ENCODE results near the gene RYR1. TPM values are rescaled to one million over a fixed set of nuclear protein-coding genes. Genes with fewer than 3 reads are reported as not detected.

Gene RYR1
- total and polyA plus RNA-seq, 2 of the 8 experiments (the other 6 are each of a cell fraction or from before 2014, with no cell fraction given) = 5.8 to 11.8 TPM

DNA sequence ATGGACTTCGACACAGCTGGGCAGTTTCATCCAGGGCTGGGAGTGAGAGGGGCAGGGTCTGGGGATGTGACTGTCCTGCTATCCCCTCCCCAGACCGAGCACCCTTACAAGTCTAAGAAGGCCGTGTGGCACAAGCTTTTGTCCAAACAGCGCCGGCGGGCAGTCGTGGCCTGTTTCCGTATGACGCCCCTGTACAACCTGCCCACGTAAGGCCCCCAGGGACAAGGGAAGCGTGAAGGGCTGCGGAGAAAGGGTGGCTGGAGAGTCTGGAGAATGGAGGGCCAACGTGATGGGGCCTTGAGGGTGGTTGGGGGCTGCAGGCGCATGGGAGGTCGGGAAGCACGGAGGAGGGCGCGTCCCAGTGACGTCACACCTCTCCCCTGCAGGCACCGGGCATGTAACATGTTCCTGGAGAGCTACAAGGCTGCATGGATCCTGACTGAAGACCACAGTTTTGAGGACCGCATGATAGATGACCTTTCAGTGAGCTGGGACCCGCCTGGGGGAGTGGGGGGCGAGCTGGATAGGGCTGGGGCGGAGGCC, 94.8 kb downstream of the RYR1 start:
- H2BK15ac ChIP-seq (ENCODE audit: low read length) = no peak overlapping the region
- CTCF ChIA-PET (ENCODE audit: partially characterized antibody) = no interaction called here
- TF ChIP-seq MAX (IDR thresholded peaks at IDR 0.05) (no peak), CTBP2 (IDR thresholded peaks at IDR 0.05; ENCODE audit: borderline replicate concordance, insufficient read depth, insufficient read length, low read length) (no peak), JUN (IDR thresholded peaks at IDR 0.05; ENCODE audit: low read depth, low read length) (no peak), EGR1 (IDR thresholded peaks at IDR 0.05; ENCODE audit: borderline replicate concordance, low read depth, low read length) (no peak), EZH2 (IDR thresholded peaks at IDR 0.05; ENCODE audit: low read depth, low read length, severe bottlenecking) (no peak), EP300 (IDR thresholded peaks at IDR 0.05; ENCODE audit: borderline replicate concordance in 1 of 2, low read depth in 2 of 2, low read length in 2 of 2) (no peak), SIRT6 (IDR thresholded peaks at IDR 0.05; ENCODE audit: low read length) (no peak), SP1 (IDR thresholded peaks at IDR 0.05; ENCODE audit: low read depth, low read length) (no peak), POLR2A (IDR thresholded peaks at IDR 0.05; ENCODE audit: control extremely low read depth in 1 of 2, low read depth in 2 of 2, low read length in 2 of 2) (no peak)

More for the DNA sequence above, 94.8 kb downstream of the RYR1 start:
- Histone ChIP-seq H2BK12ac (ENCODE audit: low read depth, low read length) (0 out of 2 replicates have a peak overlapping the region, but pooled peaks have one; percentile 27), H3K79me1 (ENCODE audit: low read depth, low read length) (no peaks in the 10 kb centered on the region), H3K4me2 (ENCODE audit: insufficient read depth in 1 of 2, low read depth in 2 of 2, low read length in 2 of 2) (no peak overlapping the region), H3K27ac (ENCODE audit: low read depth, low read length) (no peak overlapping the region), H3K9ac (replicated peaks in 1 of 4; ENCODE audit: extremely low read depth in 1 of 4, low read depth in 3 of 4, low read length in 3 of 4) (no peak overlapping the region), H2AFZ (ENCODE audit: low read length) (no peak overlapping the region), H2AK5ac (ENCODE audit: low read depth, low read length) (no peak overlapping the region), H4K20me1 (replicated peaks in 1 of 2; ENCODE audit: control insufficient read depth in 1 of 2, insufficient read depth in 2 of 2, low read length in 2 of 2) (peaks cover 0 to 2% of the 10 kb centered on the region in 2 experiments), H3K4me1 (replicated peaks in 1 of 4; ENCODE audit: control insufficient read depth in 3 of 4, insufficient read depth in 4 of 4, low read length in 3 of 4) (no peaks in the 10 kb centered on the region), H4K8ac (ENCODE audit: extremely low read depth, insufficient read depth, low read length) (no peak overlapping the region), H3K14ac (ENCODE audit: insufficient read length) (no peak overlapping the region), H3K56ac (replicated peaks; ENCODE audit: insufficient read length, low read depth, low read length) (no peak overlapping the region), H3K23me2 (ENCODE audit: low read depth, low read length) (peaks cover 4% of the 10 kb centered on the region; the same call in 1 of the 2 replicates), H2BK5ac (ENCODE audit: low read depth, low read length) (peak overlapping the region; percentile 21; the same call in 1 of the 2 replicates), H3K9me3 (ENCODE audit: insufficient read depth in 2 of 2, low read depth in 1 of 2, low read length in 1 of 2) (no peaks in the 10 kb centered on the region), H3K18ac (ENCODE audit: extremely low read depth, low read length) (no peak overlapping the region; the same call in 1 of the 2 replicates), H2BK120ac (replicated peaks; ENCODE audit: low read depth, low read length) (no peak overlapping the region), H2BK20ac (ENCODE audit: low read length) (no peak overlapping the region), H3K4ac (replicated peaks; ENCODE audit: insufficient read length, low read depth, low read length) (no peak overlapping the region), H4K5ac (ENCODE audit: insufficient read length, low read depth, low read length) (no peak overlapping the region), H3K23ac (ENCODE audit: insufficient read length) (no peak overlapping the region), H3K79me2 (ENCODE audit: control insufficient read depth in 1 of 2, insufficient read depth in 2 of 2, low read length in 2 of 2) (no peaks in the 10 kb centered on the region), H4K91ac (replicated peaks; ENCODE audit: insufficient read length, low read length) (no peak overlapping the region), H3K36me3 (ENCODE audit: control insufficient read depth in 2 of 4, insufficient read depth in 4 of 4, low read length in 3 of 4) (peaks cover 0 to 5% (median 0%) of the 10 kb centered on the region in 4 experiments; a peak in 2 of 8 replicates), H3K4me3 (ENCODE audit: extremely low read depth in 1 of 4, insufficient read depth in 2 of 4, low read depth in 3 of 4, low read length in 4 of 4) (no peak overlapping the region), H3K27me3 (replicated peaks in 1 of 4; ENCODE audit: control insufficient read depth in 3 of 4, extremely low read depth in 1 of 4, insufficient read depth in 3 of 4, low read length in 3 of 4) (no peaks in the 10 kb centered on the region)
- DNase-seq (ENCODE audit: low read depth in 1 of 2, low spot score in 2 of 2) (no peak), FAIRE-seq (no peak)
- POLR2A ChIA-PET (ENCODE audit: partially characterized antibody) = interaction anchor here (1.2 kb wide), 1 partner anchor 17 kb away, joined by 3 read pairs; no protein-coding TSS in a partner anchor
- WGBS, 2 experiments (ENCODE audit: extremely low coverage in 1 of 2, insufficient coverage in 1 of 2, insufficient read length in 1 of 2, insufficient replicate concordance in 2 of 2, low coverage in 1 of 2, low lambda C conversion rate in 2 of 2, missing lambda C conversion rate in 1 of 2) = 96% methylated on average over 24 of the region's 24 CpGs; no CpG with 5 or more reads in 1 of the 2 experiments
